Adrenal gland (tissue), 5 donors: ENCODE results near the gene MKLN1.

ENCODE experiments used
- CTCF ChIP-seq, 6 experiments: fragments of 450-650 bp in 4 of 6; fragments of 200-600 bp in 2 of 6; sonication (generic) in 1 of 6; IDR thresholded peaks; 1 replicate in 5 of 6; 2 replicates in 1 of 6; pipeline versions ENCODE4 v1.5.1 to v1.8.0; 2016 to 2021; ENCODE audit warnings: antibody characterized with exemption in 6 of 6, mild to moderate bottlenecking in 2 of 6, moderate library complexity in 1 of 6
- POLR2A ChIP-seq, 2 donors: fragments of 450-650 bp; IDR thresholded peaks; one replicate each; pipeline ENCODE4 v1.6.1; 2017; ENCODE audit warnings: antibody characterized with exemption in 2 of 2, mild to moderate bottlenecking in 2 of 2, moderate library complexity in 1 of 2
- donor health status: DM: no; HTN: no; CAD: no.

GRCh38 chr7:131504157-131504899 is 176.7 kb downstream of the MKLN1 start:
- TF ChIP-seq CTCF (IDR thresholded peaks at IDR 0.05) (no peak), POLR2A (IDR thresholded peaks at IDR 0.05) (no peak)
